Measurements from ENCODE around the gene ARRB2. TPM values are rescaled to one million over a fixed set of nuclear protein-coding genes. Genes with fewer than 3 reads are reported as not detected.
"Not testable (repeated sequence)": the region's sequence is repeated elsewhere in the genome, so short reads cannot be mapped to it uniquely, and the experiment has no call there.

Gene ARRB2
- total and polyA plus RNA-seq, 2 experiments from 2014 or later = 37.3 to 45.0 TPM

GRCh38 chr17:4679658-4680057 is 30.8 kb upstream of the ARRB2 start (continued):
- TF ChIP-seq ETS1 (IDR thresholded peaks at IDR 0.05) (no peak), JUNB (IDR thresholded peaks at IDR 0.05; ENCODE audit: unreplicated experiment) (no peak), EZH2 (IDR thresholded peaks at IDR 0.05; ENCODE audit: low read depth, unreplicated experiment) (no peak), CREB1 (CRISPR knock-in tag; IDR thresholded peaks at IDR 0.05; ENCODE audit: low read depth) (no peak), ZNF331 (CRISPR knock-in tag; IDR thresholded peaks at IDR 0.05; ENCODE audit: low read depth) (no peak), POLR2AphosphoS5 (IDR thresholded peaks at IDR 0.05; ENCODE audit: low read depth) (no peak)

GRCh38 chr17:4683739-4684138 is 26.7 kb upstream of the ARRB2 start:
- H3K4me1 ChIP-seq (ENCODE audit: insufficient read depth); H3K9me3 Mint-ChIP-seq; H3K9me2 ChIP-seq (ENCODE audit: insufficient read depth); H3K27ac ChIP-seq (ENCODE audit: low read depth); DNase-seq (ENCODE audit: low spot score); H3K27ac Mint-ChIP-seq; H3K4me1 Mint-ChIP-seq; H3K27me3 Mint-ChIP-seq (ENCODE audit: insufficient read depth, low read depth, poor library complexity); H3K4me3 Mint-ChIP-seq; H2AFZ ChIP-seq; H3F3A ChIP-seq (replicated peaks; ENCODE audit: low read depth); ATAC-seq; H3K4me2 ChIP-seq; H3K4me3 ChIP-seq; H3K27me3 ChIP-seq (ENCODE audit: insufficient read depth): not testable (repeated sequence)
- peaks cover 37% of the 10 kb centered on the region for H4K20me1 ChIP-seq (replicated peaks; ENCODE audit: insufficient read depth)
- peaks cover 36% of the 10 kb centered on the region for H3K36me3 ChIP-seq (ENCODE audit: insufficient read depth)
- peaks cover 55% of the 10 kb centered on the region for H3K79me2 ChIP-seq (replicated peaks; ENCODE audit: insufficient read depth)
- H3K36me3 Mint-ChIP-seq (ENCODE audit: low read depth) = peaks cover 84% of the 10 kb centered on the region

- not testable (repeated sequence) for H3K9me3 Mint-ChIP-seq; H3K27ac Mint-ChIP-seq; H2AFZ ChIP-seq; H3K27me3 ChIP-seq (ENCODE audit: insufficient read depth); H3K27me3 Mint-ChIP-seq (ENCODE audit: insufficient read depth, low read depth, poor library complexity); ATAC-seq; H3F3A ChIP-seq (replicated peaks; ENCODE audit: low read depth); H3K4me2 ChIP-seq; H3K4me1 Mint-ChIP-seq; H3K4me3 Mint-ChIP-seq; H3K27ac ChIP-seq (ENCODE audit: low read depth); H3K4me3 ChIP-seq; H3K9me2 ChIP-seq (ENCODE audit: insufficient read depth); H3K4me1 ChIP-seq (ENCODE audit: insufficient read depth); DNase-seq (ENCODE audit: low spot score)
- H3K36me3 Mint-ChIP-seq (ENCODE audit: low read depth) = peaks cover 69% of the 10 kb centered on the region
- Histone ChIP-seq H3K79me2 (replicated peaks; ENCODE audit: insufficient read depth) (peaks cover 99% of the 10 kb centered on the region), H3K36me3 (ENCODE audit: insufficient read depth) (peaks cover 43% of the 10 kb centered on the region), H4K20me1 (replicated peaks; ENCODE audit: insufficient read depth) (peaks cover 75% of the 10 kb centered on the region)
Measured at GRCh38 chr17:4689872-4690271, 20.6 kb upstream of the ARRB2 start.

GRCh38 chr17:4690745-4691144 is 19.7 kb upstream of the ARRB2 start:
- no peak overlapping the region for H3K27ac Mint-ChIP-seq
- DNase-seq (ENCODE audit: low spot score) = no peak
- Histone ChIP-seq H3K4me2 (no peak overlapping the region), H3F3A (replicated peaks; ENCODE audit: low read depth) (0 out of 2 replicates have a peak, but pooled peaks cover 7% of the 10 kb centered on the region), H3K79me2 (replicated peaks; ENCODE audit: insufficient read depth) (peaks cover 100% of the 10 kb centered on the region), H3K36me3 (ENCODE audit: insufficient read depth) (peaks cover 43% of the 10 kb centered on the region), H3K4me3 (no peak overlapping the region), H3K27ac (ENCODE audit: low read depth) (no peak overlapping the region), H3K4me1 (ENCODE audit: insufficient read depth) (no peaks in the 10 kb centered on the region), H2AFZ (no peak overlapping the region), H4K20me1 (replicated peaks; ENCODE audit: insufficient read depth) (peaks cover 70% of the 10 kb centered on the region), H3K9me2 (ENCODE audit: insufficient read depth) (no peaks in the 10 kb centered on the region), H3K27me3 (ENCODE audit: insufficient read depth) (no peaks in the 10 kb centered on the region)
- peaks cover 6% of the 10 kb centered on the region for H3K27me3 Mint-ChIP-seq (ENCODE audit: insufficient read depth, low read depth, poor library complexity)
- H3K4me3 Mint-ChIP-seq = no peak overlapping the region
- no peaks in the 10 kb centered on the region for H3K4me1 Mint-ChIP-seq
- peaks cover 62% of the 10 kb centered on the region for H3K36me3 Mint-ChIP-seq (ENCODE audit: low read depth)
- H3K9me3 Mint-ChIP-seq = no peaks in the 10 kb centered on the region
- no peak for ATAC-seq
- no peak for TF ChIP-seq CREB1 (CRISPR knock-in tag; IDR thresholded peaks at IDR 0.05; ENCODE audit: low read depth)
- no peak for TF ChIP-seq CTCF (conservative IDR thresholded peaks at IDR 0.05; ENCODE audit: low read depth in 2 of 2)
- no peak for TF ChIP-seq STAT1 (IDR thresholded peaks at IDR 0.05; ENCODE audit: unreplicated experiment)
- TF ChIP-seq JUNB (IDR thresholded peaks at IDR 0.05; ENCODE audit: unreplicated experiment) = no peak
- no peak for TF ChIP-seq ZNF114 (CRISPR knock-in tag; IDR thresholded peaks at IDR 0.05)
